K562 (cell line): ENCODE data around the gene KRT8. TPM values are rescaled to one million over a fixed set of nuclear protein-coding genes. Genes with fewer than 3 reads are reported as not detected.
A peak's percentile ranks its signal among the peaks of the same experiment; 100 is the strongest.

Experiments used
- ETS2 ChIP-seq: IDR thresholded peaks from 2 replicates; pipeline ENCODE4 v1.6.1; 2016; ENCODE audit warnings: borderline replicate concordance, missing genetic modification characterization, mild to moderate bottlenecking, moderate library complexity, missing compliant biosample characterization; ENCODE audit not compliant: poor library complexity, severe bottlenecking
- FOXK2 ChIP-seq, 2 experiments: fragments of 450-650 bp; IDR thresholded peaks in 1 of 2; conservative IDR thresholded peaks in 1 of 2; 2 replicates each; pipeline ENCODE4 v1.6.1; 2016; ENCODE audit warnings: low read depth in 2 of 2, mild to moderate bottlenecking in 1 of 2
- HCFC1 ChIP-seq: IDR thresholded peaks from 2 replicates; pipeline ENCODE4 v1.6.1; 2012; ENCODE audit warnings: low read depth, low read length, improper control_type of control experiment
- IRF2 ChIP-seq: sonication (generic); formaldehyde crosslinking; IDR thresholded peaks from 2 replicates; pipeline ENCODE4 v1.8.1; 2022; ENCODE audit warnings: mild to moderate bottlenecking, missing genetic modification reagents
- KDM5B ChIP-seq: fragments of 200-600 bp; sonication (generic); IDR thresholded peaks from 2 replicates; pipeline ENCODE4 v1.6.1; 2012; ENCODE audit warnings: low read depth, mild to moderate bottlenecking, moderate library complexity, low read length, control low read depth, inconsistent platforms; ENCODE audit not compliant: insufficient replicate concordance
- KLF6 ChIP-seq: fragments of 250-450 bp; sonication (Bioruptor Pico); IDR thresholded peaks from 2 replicates; pipeline ENCODE4 v1.4.0; 2020; ENCODE audit warnings: mild to moderate bottlenecking, moderate library complexity, borderline replicate concordance
- MEF2A ChIP-seq: IDR thresholded peaks from 2 replicates; pipeline ENCODE4 v1.6.1; 2011; ENCODE audit warnings: low read depth, mild to moderate bottlenecking, low read length, moderate library complexity; ENCODE audit not compliant: control insufficient read depth
- NFRKB ChIP-seq: fragments of 450-650 bp; IDR thresholded peaks from 2 replicates; pipeline ENCODE4 v1.6.1; 2016; ENCODE audit warnings: low read depth
- RAD51 ChIP-seq: fragments of 450-650 bp; IDR thresholded peaks from 2 replicates; pipeline ENCODE4 v1.7.1; 2016; ENCODE audit warnings: low read depth, mild to moderate bottlenecking, borderline replicate concordance
- TAF1 ChIP-seq: IDR thresholded peaks from 2 replicates; pipeline ENCODE4 v1.6.1; 2011; ENCODE audit warnings: mild to moderate bottlenecking, low read length, moderate library complexity; ENCODE audit not compliant: insufficient read depth, control insufficient read depth, severe bottlenecking; ENCODE audit errors: extremely low read depth
- ZNF143 ChIP-seq: sonication (generic); formaldehyde crosslinking; IDR thresholded peaks from 2 replicates; pipeline ENCODE4 v1.9.0; 2022; ENCODE audit warnings: mild to moderate bottlenecking, missing genetic modification reagents
- ZNF445 ChIP-seq: fragments of 250-450 bp; sonication (Bioruptor Pico); IDR thresholded peaks from 2 replicates; pipeline ENCODE4 v1.4.0; 2020; ENCODE audit warnings: low read depth, mild to moderate bottlenecking, moderate library complexity
- ZNF586 ChIP-seq: fragments of 450-650 bp; formaldehyde crosslinking; conservative IDR thresholded peaks from 2 replicates; pipeline ENCODE4 v1.4.0; 2020; ENCODE audit warnings: mild to moderate bottlenecking, moderate library complexity
- polyA plus RNA-seq, 8 experiments: library from polyadenylated mRNA; depleted of rRNA in 4 of 8; stranded (reverse) in 5 of 8; unstranded in 3 of 8; fragments of >200 nt; fragmentation: Nextera tagmentation in 2 of 8; fragmentation: Illumina TruSeq in 1 of 8; extraction: Ambion mirVana in 2 of 8; extraction: Trizol in 1 of 8; gene quantifications; 2 replicates each; pipeline versions ENCODE4 v1.2.1 to v1.2.3, GENCODE V29; 2011 to 2014; ENCODE audit warnings: inconsistent platforms in 1 of 8, missing spikeins in 1 of 8
- total RNA-seq, 7 experiments: library from RNA; depleted of rRNA in 6 of 7; stranded (reverse); fragments of >200 nt in 6 of 7; fragmentation: Illumina TruSeq in 2 of 7; extraction: Trizol in 2 of 7; gene quantifications; 2 replicates each; pipeline versions ENCODE4 v1.2.1 to v1.2.3, GENCODE V29; 2011 to 2021; ENCODE audit warnings: low replicate concordance in 1 of 7
- TF ChIP-seq, protein P1 (sequence below), 2 experiments: fragments of 450-650 bp in 1 of 2; sonication (generic) in 1 of 2; formaldehyde crosslinking in 1 of 2; IDR thresholded peaks; 2 replicates each; pipeline versions ENCODE4 v1.7.1 to v1.9.0; 2016 to 2022; ENCODE audit warnings: inconsistent platforms in 1 of 2, mild to moderate bottlenecking in 1 of 2, missing genetic modification reagents in 1 of 2
- TF ChIP-seq, protein P2 (sequence below), 2 experiments: IDR thresholded peaks; 2 replicates each; pipeline ENCODE4 v1.6.1; 2011; ENCODE audit warnings: borderline replicate concordance in 1 of 2, control low read depth in 1 of 2, low read depth in 1 of 2, low read length in 1 of 2, mild to moderate bottlenecking in 1 of 2, mixed read lengths in 1 of 2, moderate library complexity in 1 of 2; ENCODE audit not compliant: insufficient read depth in 1 of 2, insufficient read length in 1 of 2, poor library complexity in 1 of 2, severe bottlenecking in 1 of 2; ENCODE audit errors: extremely low read depth in 1 of 2

KRT8 gene
- total and polyA plus RNA-seq, 9 of the 15 experiments (the other 6 are each of a cell fraction or from before 2014, with no cell fraction given): 41.5 to 661 (median 260) TPM

DNA sequence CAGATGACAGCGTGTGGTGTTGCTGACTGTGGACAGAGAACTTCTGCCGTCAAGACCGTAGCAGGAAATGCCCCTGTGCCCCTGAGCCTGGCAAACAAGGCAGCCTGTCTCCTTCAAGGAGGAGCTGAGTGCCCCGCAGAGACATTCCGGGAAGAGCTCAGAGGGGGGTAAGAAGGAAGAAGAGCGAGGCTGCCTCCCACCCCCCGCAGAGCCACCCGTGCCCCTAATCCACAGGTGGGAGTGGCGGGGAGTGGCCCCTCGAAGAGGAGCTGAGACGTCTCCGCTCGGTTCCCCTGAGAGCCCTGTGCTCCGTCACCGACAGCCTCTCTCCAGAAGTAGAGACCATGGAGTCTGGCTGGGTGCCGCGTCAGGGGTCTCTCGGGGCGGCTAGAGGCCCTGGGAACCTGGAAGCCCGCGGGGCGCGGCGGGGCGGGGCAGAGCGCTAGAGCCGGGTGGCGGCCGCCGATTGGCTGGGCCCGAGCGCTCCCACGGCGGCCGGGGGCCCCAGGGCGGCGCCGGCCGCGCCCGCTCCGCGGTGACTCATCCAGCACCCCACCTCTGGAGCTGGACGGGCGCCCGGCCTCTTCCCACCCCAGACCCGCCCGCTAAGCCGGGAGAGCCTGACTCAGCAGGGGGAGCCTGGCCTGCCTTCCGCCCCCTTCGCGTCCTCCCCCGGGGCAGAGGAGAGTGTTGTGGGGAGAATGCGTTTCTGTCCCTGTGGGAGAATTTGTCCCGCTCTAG is 30.9 kb downstream of the KRT8 start (continued):
- TF ChIP-seq, protein P1, sequence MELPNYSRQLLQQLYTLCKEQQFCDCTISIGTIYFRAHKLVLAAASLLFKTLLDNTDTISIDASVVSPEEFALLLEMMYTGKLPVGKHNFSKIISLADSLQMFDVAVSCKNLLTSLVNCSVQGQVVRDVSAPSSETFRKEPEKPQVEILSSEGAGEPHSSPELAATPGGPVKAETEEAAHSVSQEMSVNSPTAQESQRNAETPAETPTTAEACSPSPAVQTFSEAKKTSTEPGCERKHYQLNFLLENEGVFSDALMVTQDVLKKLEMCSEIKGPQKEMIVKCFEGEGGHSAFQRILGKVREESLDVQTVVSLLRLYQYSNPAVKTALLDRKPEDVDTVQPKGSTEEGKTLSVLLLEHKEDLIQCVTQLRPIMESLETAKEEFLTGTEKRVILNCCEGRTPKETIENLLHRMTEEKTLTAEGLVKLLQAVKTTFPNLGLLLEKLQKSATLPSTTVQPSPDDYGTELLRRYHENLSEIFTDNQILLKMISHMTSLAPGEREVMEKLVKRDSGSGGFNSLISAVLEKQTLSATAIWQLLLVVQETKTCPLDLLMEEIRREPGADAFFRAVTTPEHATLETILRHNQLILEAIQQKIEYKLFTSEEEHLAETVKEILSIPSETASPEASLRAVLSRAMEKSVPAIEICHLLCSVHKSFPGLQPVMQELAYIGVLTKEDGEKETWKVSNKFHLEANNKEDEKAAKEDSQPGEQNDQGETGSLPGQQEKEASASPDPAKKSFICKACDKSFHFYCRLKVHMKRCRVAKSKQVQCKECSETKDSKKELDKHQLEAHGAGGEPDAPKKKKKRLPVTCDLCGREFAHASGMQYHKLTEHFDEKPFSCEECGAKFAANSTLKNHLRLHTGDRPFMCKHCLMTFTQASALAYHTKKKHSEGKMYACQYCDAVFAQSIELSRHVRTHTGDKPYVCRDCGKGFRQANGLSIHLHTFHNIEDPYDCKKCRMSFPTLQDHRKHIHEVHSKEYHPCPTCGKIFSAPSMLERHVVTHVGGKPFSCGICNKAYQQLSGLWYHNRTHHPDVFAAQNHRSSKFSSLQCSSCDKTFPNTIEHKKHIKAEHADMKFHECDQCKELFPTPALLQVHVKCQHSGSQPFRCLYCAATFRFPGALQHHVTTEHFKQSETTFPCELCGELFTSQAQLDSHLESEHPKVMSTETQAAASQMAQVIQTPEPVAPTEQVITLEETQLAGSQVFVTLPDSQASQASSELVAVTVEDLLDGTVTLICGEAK (IDR thresholded peaks at IDR 0.05): no peak
- TF ChIP-seq, protein P1 (CRISPR knock-in tag; IDR thresholded peaks at IDR 0.05): no peak
- TF ChIP-seq RAD51: no peak
- TF ChIP-seq FOXK2 (conservative IDR thresholded peaks at IDR 0.05 in 1 of 2, IDR thresholded peaks at IDR 0.05 in 1 of 2; ENCODE audit: low read depth in 2 of 2): 0 out of 4 replicates have a peak, but pooled peaks of 1 of the 2 experiments have one; percentile 52
- TF ChIP-seq KDM5B: peak; percentile 18
- no peak for TF ChIP-seq ETS2 (tag)
- peak; percentile 65 for TF ChIP-seq TAF1
- TF ChIP-seq ZNF445 (CRISPR knock-in tag): no peak
- no peak for TF ChIP-seq HCFC1
- TF ChIP-seq ZNF143 (CRISPR knock-in tag): no peak
- no peak for TF ChIP-seq IRF2 (CRISPR knock-in tag)
- TF ChIP-seq NFRKB: peak; percentile 33; the same call in 1 of the 2 replicates
- TF ChIP-seq MEF2A: no peak
- TF ChIP-seq ZNF586 (CRISPR knock-in tag): no peak
- TF ChIP-seq, protein P2, sequence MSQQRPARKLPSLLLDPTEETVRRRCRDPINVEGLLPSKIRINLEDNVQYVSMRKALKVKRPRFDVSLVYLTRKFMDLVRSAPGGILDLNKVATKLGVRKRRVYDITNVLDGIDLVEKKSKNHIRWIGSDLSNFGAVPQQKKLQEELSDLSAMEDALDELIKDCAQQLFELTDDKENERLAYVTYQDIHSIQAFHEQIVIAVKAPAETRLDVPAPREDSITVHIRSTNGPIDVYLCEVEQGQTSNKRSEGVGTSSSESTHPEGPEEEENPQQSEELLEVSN (IDR thresholded peaks at IDR 0.05; ENCODE audit: borderline replicate concordance in 1 of 2, extremely low read depth in 1 of 2, insufficient read depth in 1 of 2, insufficient read length in 1 of 2, low read depth in 1 of 2, low read length in 1 of 2, poor library complexity in 1 of 2, severe bottlenecking in 1 of 2): peak in 1 of 2 experiments; percentile 47
- TF ChIP-seq KLF6: peak; percentile 74; the same call in 1 of the 2 replicates
